Activated CD8-positive, alpha-beta T cell treated with anti-CD3 and anti-CD28 coated beads for 36 hours (primary cell): ENCODE results near the gene UNC50. TPM values are rescaled to one million over a fixed set of nuclear protein-coding genes. Genes with fewer than 3 reads are reported as not detected.

Experiments used
- ATAC-seq: fragments of 200-7000 bp; cut with Tn5 transposase; one replicate; pipeline ENCODE4 v1.10.0; 2021; ENCODE audit warnings: mild to moderate bottlenecking, moderate library complexity
- CTCF ChIA-PET: fragments of 350-600 bp; sonication (Branson Sonifier 250); formaldehyde crosslinking; loops from one replicate; lab custom pipeline; 2021; ENCODE audit warnings: antibody characterized with exemption; lab: Charles Lee
- POLR2A ChIA-PET: fragments of 350-600 bp; sonication (Branson Sonifier 250); formaldehyde crosslinking; loops from one replicate; lab custom pipeline; 2021; ENCODE audit warnings: antibody characterized with exemption; lab: Charles Lee
- DNase-seq: peaks from one replicate; pipeline ENCODE4 v3.0.0-alpha.2; 2020
- H3K27ac Mint-ChIP-seq: one replicate; pipeline ENCODE4 v1.8.0; 2021; ENCODE audit warnings: mild to moderate bottlenecking, mixed read lengths
- H3K27me3 Mint-ChIP-seq: one replicate; pipeline ENCODE4 v1.8.0; 2021; ENCODE audit warnings: mixed read lengths
- H3K36me3 Mint-ChIP-seq: one replicate; pipeline ENCODE4 v1.8.0; 2021; ENCODE audit warnings: low read depth, mixed read lengths
- H3K4me1 Mint-ChIP-seq: one replicate; pipeline ENCODE4 v1.8.0; 2021; ENCODE audit warnings: low read depth, mixed read lengths
- H3K4me3 Mint-ChIP-seq: one replicate; pipeline ENCODE4 v1.8.0; 2021; ENCODE audit warnings: mild to moderate bottlenecking, moderate library complexity, mixed read lengths
- H3K9me3 Mint-ChIP-seq: one replicate; pipeline ENCODE4 v1.8.0; 2021; ENCODE audit warnings: mixed read lengths
- CTCF ChIP-seq: fragments of 200-600 bp; IDR thresholded peaks from one replicate; pipeline ENCODE4 v1.8.0; 2022; ENCODE audit warnings: antibody characterized with exemption, mild to moderate bottlenecking
- intact Hi-C: fragments of 100-400 bp; cut with micrococcal nuclease; formaldehyde crosslinking; loops from one replicate; pipeline ENCODE4 v1.10.0; 2022
- total RNA-seq, 2 experiments: library from RNA; stranded (reverse); gene quantifications; one replicate each; pipeline ENCODE4 v1.2.3, GENCODE V29; 2021

The UNC50 gene
- total RNA-seq, 2 experiments from 2014 or later, result 24.8 to 28.3 TPM

GRCh38 chr2:98606431-98606830 lies 2.0 kb upstream of the UNC50 start:
- DNase-seq (no peak), ATAC-seq (no peak)
- Mint-ChIP-seq H3K9me3 (no peaks in the 10 kb centered on the region), H3K4me1 (peaks cover 56% of the 10 kb centered on the region), H3K4me3 (peak overlapping the region; percentile 90), H3K36me3 (peaks cover 28% of the 10 kb centered on the region), H3K27me3 (no peaks in the 10 kb centered on the region), H3K27ac (peak overlapping the region; percentile 94)
- ChIA-PET CTCF (interaction anchor here (1.0 to 1.8 kb wide), 7 partner anchors 38 to 459 kb away, joined by 3 to 6 read pairs (median 3); no protein-coding TSS in a partner anchor), POLR2A (interaction anchor here (0.7 to 2.1 kb wide), 3 partner anchors 14 to 187 kb away, joined by 3 to 6 read pairs (median 5); no protein-coding TSS in a partner anchor)
- intact Hi-C loops, result no loop called here
- TF ChIP-seq CTCF, result no peak

DNA sequence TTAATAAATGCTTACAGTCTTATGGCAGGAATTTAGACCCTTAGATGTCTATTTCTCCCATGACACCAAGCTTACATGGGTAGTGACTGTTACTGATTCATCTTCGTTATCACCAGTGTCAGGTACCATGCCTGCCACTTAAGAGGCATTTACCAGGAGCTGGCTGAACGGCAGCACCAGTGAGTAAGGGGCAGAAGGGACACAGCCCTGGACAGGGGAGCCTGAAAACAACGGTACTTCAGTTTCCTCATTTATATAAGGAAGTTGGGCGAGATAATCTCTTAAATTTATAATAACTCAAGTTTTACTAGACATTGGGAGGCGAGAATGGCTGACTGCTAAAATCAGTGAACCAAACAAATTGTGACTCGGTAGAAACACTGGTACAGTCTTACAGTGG lies 1.3 kb upstream of the UNC50 start:
- ATAC-seq (no peak), DNase-seq (no peak)
- H3K27me3 Mint-ChIP-seq, result no peaks in the 10 kb centered on the region
- H3K4me1 Mint-ChIP-seq, result peaks cover 59% of the 10 kb centered on the region
- ChIA-PET CTCF (interaction anchor here (1.0 to 1.8 kb wide), 7 partner anchors 38 to 459 kb away, joined by 3 to 6 read pairs (median 3); no protein-coding TSS in a partner anchor), POLR2A (interaction anchor here (0.7 to 1.5 kb wide), 4 partner anchors 16 to 187 kb away, joined by 3 to 5 read pairs (median 4); no protein-coding TSS in a partner anchor)
- peak overlapping the region; percentile 94 for H3K27ac Mint-ChIP-seq
- intact Hi-C loops, result no loop called here
- TF ChIP-seq CTCF, result no peak
- H3K9me3 Mint-ChIP-seq, result no peaks in the 10 kb centered on the region
- peaks cover 33% of the 10 kb centered on the region for H3K36me3 Mint-ChIP-seq
- peak overlapping the region; percentile 90 for H3K4me3 Mint-ChIP-seq

DNA sequence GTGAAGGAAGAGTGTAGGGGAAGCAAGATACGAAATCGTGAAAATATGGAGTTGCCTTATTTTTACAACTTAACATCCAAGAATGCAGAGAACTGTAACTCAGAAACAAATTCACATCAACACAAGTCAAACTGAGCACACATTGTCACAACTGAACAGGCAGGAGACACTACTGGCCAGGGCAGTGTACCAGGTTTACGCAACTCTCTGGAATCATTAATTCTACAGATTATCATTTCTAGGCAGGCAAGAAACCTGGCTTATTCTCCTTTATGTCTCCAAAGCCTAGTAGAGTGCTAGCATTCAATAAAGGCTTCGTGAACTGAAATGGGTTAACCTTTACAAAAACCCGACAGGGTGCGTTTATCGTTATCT lies 661 bp upstream of the UNC50 start:
- Mint-ChIP-seq H3K9me3 (no peaks in the 10 kb centered on the region), H3K4me1 (peaks cover 59% of the 10 kb centered on the region), H3K4me3 (peak overlapping the region; percentile 90), H3K27ac (peak overlapping the region; percentile 94), H3K27me3 (no peaks in the 10 kb centered on the region), H3K36me3 (peaks cover 33% of the 10 kb centered on the region)
- DNase-seq (no peak), ATAC-seq (no peak)
- ChIA-PET CTCF (interaction anchor here (1.8 kb wide), 1 partner anchor 39 kb away, joined by 6 read pairs; no protein-coding TSS in a partner anchor), POLR2A (interaction anchor here (0.6 to 1.5 kb wide), 2 partner anchors 26 to 231 kb away, joined by 3 to 5 read pairs; no protein-coding TSS in a partner anchor)
- intact Hi-C loops, result no loop called here
- TF ChIP-seq CTCF, result no peak

DNA sequence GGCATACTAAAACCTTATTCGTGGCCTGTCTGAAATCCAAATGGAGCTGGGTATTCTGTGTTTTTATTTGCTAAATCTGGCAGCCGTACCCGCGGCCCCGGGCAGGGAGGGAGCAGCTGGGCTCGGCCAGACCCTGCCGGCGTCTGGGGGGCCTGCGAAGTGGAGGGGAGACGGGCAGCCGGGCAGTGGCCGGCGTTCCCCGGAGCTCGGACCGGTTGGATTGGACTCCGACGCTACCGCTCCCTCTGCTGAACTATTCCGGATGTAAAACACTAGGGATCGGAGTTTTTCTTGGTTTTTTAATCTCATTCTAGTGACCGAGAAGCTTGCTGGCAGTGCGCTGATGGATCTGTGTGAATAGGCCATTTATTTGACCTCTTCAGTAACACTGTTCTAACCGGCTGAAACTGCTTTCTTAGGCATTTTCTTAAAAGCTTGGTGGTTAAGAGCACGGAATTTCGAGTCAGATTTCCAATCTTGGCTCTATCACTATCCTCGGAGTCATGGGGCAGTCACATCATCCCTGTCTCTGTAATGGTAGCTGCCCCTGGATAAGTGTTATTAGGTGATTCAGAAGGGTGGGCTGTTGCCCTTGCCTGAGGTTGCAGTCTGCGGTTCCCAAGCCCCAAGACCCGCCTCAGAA lies 694 bp downstream of the UNC50 start:
- Mint-ChIP-seq H3K4me1 (peaks cover 66% of the 10 kb centered on the region), H3K36me3 (peaks cover 39% of the 10 kb centered on the region), H3K27me3 (no peaks in the 10 kb centered on the region), H3K9me3 (no peaks in the 10 kb centered on the region), H3K4me3 (peak overlapping the region; percentile 90), H3K27ac (peak overlapping the region; percentile 94)
- POLR2A ChIA-PET, result interaction anchor here (0.6 to 1.2 kb wide), 11 partner anchors 10 to 213 kb away, joined by 3 to 5 read pairs (median 3); no protein-coding TSS in a partner anchor
- TF ChIP-seq CTCF, result no peak
- intact Hi-C loops, result no loop called here
- no peak for ATAC-seq
- DNase-seq, result no peak
- CTCF ChIA-PET, result interaction anchor here (0.7 to 1.4 kb wide), 5 partner anchors 9 to 229 kb away, joined by 3 to 6 read pairs (median 3); no protein-coding TSS in a partner anchor
